Fibroblast of pulmonary artery (primary cell): ENCODE measurements around the gene CACNG4.

Experiments
- DNase-seq: peaks from one replicate; pipeline ENCODE4 v3.0.0-alpha.2; 2010; ENCODE audit warnings: low read depth
- H3K4me3 ChIP-seq: replicated peaks from 2 replicates; pipeline ENCODE4 v1.5.1; 2011; ENCODE audit warnings: low read depth, mild to moderate bottlenecking, control low read depth, low read length, moderate library complexity
- TF ChIP-seq, protein P1 (sequence below): IDR thresholded peaks from 2 replicates; pipeline ENCODE4 v1.5.1; 2011; ENCODE audit warnings: mild to moderate bottlenecking, control low read depth, low read length, inconsistent platforms; ENCODE audit errors: missing control alignments

Gene CACNG4

GRCh38 chr17:66935717-66936116 is 28.8 kb upstream of the CACNG4 start:
- no peak for DNase-seq
- H3K4me3 ChIP-seq = no peak overlapping the region
- TF ChIP-seq, protein P1, sequence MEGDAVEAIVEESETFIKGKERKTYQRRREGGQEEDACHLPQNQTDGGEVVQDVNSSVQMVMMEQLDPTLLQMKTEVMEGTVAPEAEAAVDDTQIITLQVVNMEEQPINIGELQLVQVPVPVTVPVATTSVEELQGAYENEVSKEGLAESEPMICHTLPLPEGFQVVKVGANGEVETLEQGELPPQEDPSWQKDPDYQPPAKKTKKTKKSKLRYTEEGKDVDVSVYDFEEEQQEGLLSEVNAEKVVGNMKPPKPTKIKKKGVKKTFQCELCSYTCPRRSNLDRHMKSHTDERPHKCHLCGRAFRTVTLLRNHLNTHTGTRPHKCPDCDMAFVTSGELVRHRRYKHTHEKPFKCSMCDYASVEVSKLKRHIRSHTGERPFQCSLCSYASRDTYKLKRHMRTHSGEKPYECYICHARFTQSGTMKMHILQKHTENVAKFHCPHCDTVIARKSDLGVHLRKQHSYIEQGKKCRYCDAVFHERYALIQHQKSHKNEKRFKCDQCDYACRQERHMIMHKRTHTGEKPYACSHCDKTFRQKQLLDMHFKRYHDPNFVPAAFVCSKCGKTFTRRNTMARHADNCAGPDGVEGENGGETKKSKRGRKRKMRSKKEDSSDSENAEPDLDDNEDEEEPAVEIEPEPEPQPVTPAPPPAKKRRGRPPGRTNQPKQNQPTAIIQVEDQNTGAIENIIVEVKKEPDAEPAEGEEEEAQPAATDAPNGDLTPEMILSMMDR = no peak

- no peak overlapping the region for H3K4me3 ChIP-seq
- no peak for DNase-seq
- TF ChIP-seq, protein P1 = no peak
Observed at GRCh38 chr17:66938656-66939055, 25.9 kb upstream of the CACNG4 start.

GRCh38 chr17:66939461-66940114 is 24.9 kb upstream of the CACNG4 start:
- no peak overlapping the region for H3K4me3 ChIP-seq
- TF ChIP-seq, protein P1 = no peak
- no peak for DNase-seq

DNA sequence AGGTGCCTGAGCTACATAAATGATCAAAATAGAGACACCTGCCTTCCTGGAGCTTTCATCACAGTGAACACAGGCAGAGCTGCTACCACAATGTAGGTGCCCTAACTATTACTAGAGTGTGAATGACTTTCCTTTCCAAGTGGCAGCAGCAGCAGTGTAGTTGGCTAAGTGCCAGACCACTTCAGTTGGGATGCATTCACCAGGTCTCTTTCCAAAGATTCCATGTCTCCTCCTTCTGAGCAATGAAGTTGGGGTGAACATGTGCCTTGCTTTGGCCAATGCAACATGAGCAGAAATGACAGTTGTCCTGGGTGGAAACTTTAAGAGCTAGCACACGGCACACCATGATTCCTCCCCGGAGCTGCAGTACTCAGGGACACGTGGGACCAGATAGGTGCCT is 23.3 kb upstream of the CACNG4 start:
- H3K4me3 ChIP-seq = no peak overlapping the region
- DNase-seq = no peak
- TF ChIP-seq, protein P1 = no peak

DNA sequence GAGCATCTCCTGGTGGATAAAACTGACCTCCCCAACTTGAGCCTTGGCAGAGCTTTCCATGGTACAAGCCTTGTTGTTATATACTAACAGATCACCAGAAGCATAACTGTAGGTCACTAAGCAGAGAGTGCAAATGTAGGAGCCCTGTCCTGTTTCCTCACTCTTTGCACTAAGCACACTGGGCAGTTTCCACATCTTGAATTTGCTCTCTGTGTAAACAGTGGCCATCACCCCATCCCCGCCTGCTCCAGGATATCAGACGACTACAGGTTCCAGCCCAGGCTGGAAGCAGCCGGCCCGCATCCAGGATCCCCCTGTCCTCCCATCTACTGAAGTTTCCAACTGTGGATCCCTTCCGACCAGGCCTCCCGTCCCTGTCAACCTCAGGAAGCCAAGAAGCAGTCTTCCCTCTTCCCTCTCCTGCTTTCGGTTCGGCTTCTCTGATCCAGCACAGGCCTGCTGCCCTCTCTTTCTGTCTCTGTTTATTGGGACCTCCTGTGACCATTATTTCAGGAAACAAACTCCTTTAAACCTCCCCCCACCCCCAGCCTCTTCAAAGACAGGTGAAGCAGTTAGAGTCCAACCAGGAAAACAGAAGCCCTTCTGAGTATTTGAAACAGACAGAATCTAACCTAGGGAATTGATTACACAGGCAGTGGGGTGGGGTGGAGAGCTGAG is 22.6 kb upstream of the CACNG4 start:
- DNase-seq = no peak
- TF ChIP-seq, protein P1 = no peak
- H3K4me3 ChIP-seq = no peak overlapping the region

DNA sequence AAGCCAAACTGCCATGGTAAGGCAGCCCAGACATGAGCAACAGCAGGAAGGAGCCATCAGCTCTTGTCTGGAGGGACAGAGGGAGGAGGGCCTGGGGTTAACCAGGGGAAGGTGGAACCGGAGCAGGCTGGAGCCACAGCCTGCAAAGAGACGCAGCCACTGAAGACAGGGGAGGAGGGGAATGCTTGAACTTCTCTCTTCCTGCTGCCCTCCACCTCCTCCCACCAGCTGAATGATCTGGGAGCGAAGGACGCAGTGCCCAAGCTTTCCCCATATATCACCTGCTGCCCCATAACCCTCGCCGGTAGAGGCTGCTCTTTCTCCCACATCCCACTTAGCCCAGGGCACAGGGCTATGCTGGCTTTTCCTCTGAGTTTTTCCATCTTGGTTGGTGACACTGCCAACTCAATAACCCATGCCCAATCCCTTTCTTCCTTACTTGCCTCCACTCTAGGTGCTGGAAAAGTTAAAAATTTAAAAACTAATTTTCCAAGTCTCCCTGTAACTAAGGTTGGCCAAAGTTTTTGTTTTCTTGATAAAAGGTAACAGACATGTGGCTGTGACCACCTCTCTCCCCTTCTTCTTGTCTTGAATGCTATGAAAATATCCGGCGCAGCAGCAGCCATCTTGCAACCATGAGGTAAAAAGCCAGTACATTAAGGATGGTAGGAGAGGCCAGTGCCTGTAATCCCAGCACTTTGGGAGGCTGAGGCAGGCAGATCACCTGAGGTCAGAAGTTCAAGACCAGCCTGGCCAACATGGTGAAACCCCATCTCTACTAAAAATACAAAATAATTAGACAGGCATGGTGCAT is 21.8 kb upstream of the CACNG4 start:
- no peak overlapping the region for H3K4me3 ChIP-seq
- TF ChIP-seq, protein P1 = no peak
- DNase-seq = no peak
